K562 (cell line): ENCODE results near the gene UGT1A6. TPM values are rescaled to one million over a fixed set of nuclear protein-coding genes. Genes with fewer than 3 reads are reported as not detected.
A peak's percentile ranks its signal among the peaks of the same experiment; 100 is the strongest.

ENCODE experiments used
- ATAC-seq: fragments of 200-7000 bp; cut with Tn5 transposase; 3 replicates; pipeline ENCODE4 v1.9.1; 2020; ENCODE audit warnings: moderate library complexity
- BruUV-seq: library from RNA; stranded (reverse); fragments of 400-500 nt; replicated peaks from 2 replicates; lab custom pipeline; 2021; lab: Mats Ljungman, UMichigan
- CTCF ChIA-PET: fragments of 300-600 bp; formaldehyde crosslinking; extraction: SDS; loops from one replicate; lab custom pipeline; 2021; ENCODE audit warnings: low intra/inter-chr PET ratio; lab: Yijun Ruan, JAX
- POLR2A ChIA-PET: fragments of 300-600, 350-650 bp; sonication (Branson Sonifier 250); formaldehyde crosslinking; extraction: SDS; loops from one replicate; lab custom pipeline; 2021; ENCODE audit warnings: antibody characterized with exemption, inconsistent platforms; lab: Yijun Ruan, JAX
- DNase-seq, 4 experiments: peaks; one replicate each; pipeline versions ENCODE4 v3.0.0 to v3.0.0-alpha.2; 2011 to 2018; ENCODE audit warnings: low spot score in 3 of 4, mixed read lengths in 3 of 4; ENCODE audit errors: extremely low read depth in 1 of 4
- FAIRE-seq: peaks from 2 replicates; lab custom pipeline; 2011; peaks lifted over from hg19 to GRCh38; lab: Jason Lieb, UNC
- H2AFZ ChIP-seq: 2 replicates; pipeline ENCODE4 v1.6.0; 2011; ENCODE audit warnings: low read depth, low read length, control low read depth, inconsistent platforms
- H3K27ac ChIP-seq: fragments of 200-600 bp; 3 replicates; pipeline ENCODE4 v1.8.0; 2011; ENCODE audit warnings: low read depth, mild to moderate bottlenecking, control low read depth, inconsistent platforms, low read length, moderate library complexity, mixed read lengths; ENCODE audit errors: extremely low read depth
- H3K27me3 ChIP-seq, 2 experiments: fragments of 300-600 bp in 1 of 2; 2 replicates in 1 of 2; 3 replicates in 1 of 2; pipeline versions ENCODE4 v1.6.0 to v1.8.0; 2011; ENCODE audit warnings: inconsistent platforms in 2 of 2, low read length in 2 of 2, mild to moderate bottlenecking in 1 of 2, mixed read lengths in 1 of 2, moderate library complexity in 1 of 2; ENCODE audit not compliant: control insufficient read depth in 2 of 2, insufficient read depth in 2 of 2
- H3K36me3 ChIP-seq: fragments of 300-600 bp; 3 replicates; pipeline ENCODE4 v1.8.0; 2011; ENCODE audit warnings: mild to moderate bottlenecking, low read length, inconsistent platforms; ENCODE audit not compliant: control insufficient read depth, insufficient read depth
- H3K4me1 ChIP-seq, 2 experiments: fragments of 200-600 bp in 1 of 2; replicated peaks in 1 of 2; 2 replicates in 1 of 2; 3 replicates in 1 of 2; pipeline versions ENCODE4 v1.5.1 to v1.8.0; 2011; ENCODE audit warnings: inconsistent platforms in 2 of 2, low read length in 2 of 2, mild to moderate bottlenecking in 1 of 2, mixed read lengths in 1 of 2, moderate library complexity in 1 of 2; ENCODE audit not compliant: control insufficient read depth in 2 of 2, insufficient read depth in 2 of 2
- H3K4me2 ChIP-seq: 2 replicates; pipeline ENCODE4 v1.6.1; 2011; ENCODE audit warnings: low read length, control low read depth, inconsistent platforms, mixed read lengths; ENCODE audit not compliant: insufficient read depth
- H3K4me3 ChIP-seq: fragments of 200-600 bp; sonication (generic), shearing (Covaris generic); 2 replicates; pipeline ENCODE4 v1.5.1; 2016; ENCODE audit warnings: control low read depth, inconsistent platforms
- H3K79me2 ChIP-seq: fragments of 200-600 bp; 3 replicates; pipeline ENCODE4 v1.8.0; 2011; ENCODE audit warnings: low read length, inconsistent platforms; ENCODE audit not compliant: control insufficient read depth, insufficient read depth
- H3K9ac ChIP-seq, 2 experiments: 2 replicates each; pipeline versions ENCODE4 v1.6.0 to v1.6.1; 2011; ENCODE audit warnings: low read depth in 2 of 2, low read length in 2 of 2, control low read depth in 1 of 2, inconsistent platforms in 1 of 2, mild to moderate bottlenecking in 1 of 2, mixed read lengths in 1 of 2; ENCODE audit not compliant: insufficient read depth in 1 of 2
- H3K9me1 ChIP-seq: one replicate; pipeline ENCODE4 v1.6.0; 2011; ENCODE audit warnings: inconsistent platforms, mild to moderate bottlenecking, low read length, moderate library complexity; ENCODE audit not compliant: control insufficient read depth, insufficient read depth
- H3K9me3 ChIP-seq: replicated peaks from 2 replicates; pipeline ENCODE4 v1.5.1; 2011; ENCODE audit warnings: low read depth, low read length, inconsistent platforms; ENCODE audit not compliant: control insufficient read depth, insufficient read depth
- H4K20me1 ChIP-seq: replicated peaks from 2 replicates; pipeline ENCODE4 v1.6.1; 2011; ENCODE audit warnings: low read length, inconsistent platforms, mixed read lengths; ENCODE audit not compliant: control insufficient read depth, insufficient read depth
- CHD1 ChIP-seq: fragments of 200-600 bp; sonication (generic); IDR thresholded peaks from one replicate; pipeline ENCODE4 v1.6.1; 2012; ENCODE audit warnings: mild to moderate bottlenecking, moderate library complexity, low read length, inconsistent platforms
- POLR2G ChIP-seq: fragments of 200-400 bp; formaldehyde crosslinking; IDR thresholded peaks from 2 replicates; pipeline ENCODE4 v1.6.1; 2017; ENCODE audit warnings: low read depth, mild to moderate bottlenecking, antibody characterized with exemption, low read length, moderate library complexity
- ZNF197 ChIP-seq: fragments of 200-800 bp; sonication (Bioruptor generic); IDR thresholded peaks from 2 replicates; pipeline ENCODE4 v1.6.1; 2016; ENCODE audit warnings: low read depth, missing genetic modification characterization, missing compliant biosample characterization
- WGBS: fragments of 100-300 bp; shearing (Covaris generic); methylation state at CpG from one replicate; pipeline ENCODE4 v1.1.6; 2016; ENCODE audit warnings: low coverage, mixed read lengths; ENCODE audit not compliant: insufficient coverage; ENCODE audit errors: missing lambda C conversion rate; 5-methylcytosine and 5-hydroxymethylcytosine counted together
- in situ Hi-C: fragments of 300-500 bp; cut with MboI; formaldehyde crosslinking; loops from 4 replicates; pipeline ENCODE4 v1.15.0; 2018; ENCODE audit warnings: inconsistent platforms, mixed read lengths
- intact Hi-C: fragments of 100-400 bp; cut with micrococcal nuclease; formaldehyde crosslinking; loops from 2 replicates; pipeline ENCODE4 v1.14.2; 2022
- polyA plus RNA-seq, 8 experiments: library from polyadenylated mRNA; depleted of rRNA in 4 of 8; stranded (reverse) in 5 of 8; unstranded in 3 of 8; fragments of >200 nt; fragmentation: Nextera tagmentation in 2 of 8; fragmentation: Illumina TruSeq in 1 of 8; extraction: Ambion mirVana in 2 of 8; extraction: Trizol in 1 of 8; gene quantifications; 2 replicates each; pipeline versions ENCODE4 v1.2.1 to v1.2.3, GENCODE V29; 2011 to 2014; ENCODE audit warnings: inconsistent platforms in 1 of 8, missing spikeins in 1 of 8
- total RNA-seq, 7 experiments: library from RNA; depleted of rRNA in 6 of 7; stranded (reverse); fragments of >200 nt in 6 of 7; fragmentation: Illumina TruSeq in 2 of 7; extraction: Trizol in 2 of 7; gene quantifications; 2 replicates each; pipeline versions ENCODE4 v1.2.1 to v1.2.3, GENCODE V29; 2011 to 2021; ENCODE audit warnings: low replicate concordance in 1 of 7
- TF ChIP-seq, protein P1 (sequence below): IDR thresholded peaks from 2 replicates; pipeline ENCODE4 v1.6.1; 2011; ENCODE audit not compliant: insufficient read length; ENCODE audit errors: extremely low read depth
- TF ChIP-seq, protein P2 (sequence below): sonication (generic); formaldehyde crosslinking; IDR thresholded peaks from 2 replicates; pipeline ENCODE4 v1.8.1; 2023; ENCODE audit warnings: mild to moderate bottlenecking, missing genetic modification reagents, moderate library complexity
- TF ChIP-seq, protein P3 (sequence below): fragments of 450-650 bp; formaldehyde crosslinking; IDR thresholded peaks from 2 replicates; pipeline ENCODE4 v1.4.0; 2020; ENCODE audit warnings: mild to moderate bottlenecking, mixed read lengths

UGT1A6 gene
- total and polyA plus RNA-seq, 9 of the 15 experiments (the other 6 are each of a cell fraction or from before 2014, with no cell fraction given) = not detected

DNA sequence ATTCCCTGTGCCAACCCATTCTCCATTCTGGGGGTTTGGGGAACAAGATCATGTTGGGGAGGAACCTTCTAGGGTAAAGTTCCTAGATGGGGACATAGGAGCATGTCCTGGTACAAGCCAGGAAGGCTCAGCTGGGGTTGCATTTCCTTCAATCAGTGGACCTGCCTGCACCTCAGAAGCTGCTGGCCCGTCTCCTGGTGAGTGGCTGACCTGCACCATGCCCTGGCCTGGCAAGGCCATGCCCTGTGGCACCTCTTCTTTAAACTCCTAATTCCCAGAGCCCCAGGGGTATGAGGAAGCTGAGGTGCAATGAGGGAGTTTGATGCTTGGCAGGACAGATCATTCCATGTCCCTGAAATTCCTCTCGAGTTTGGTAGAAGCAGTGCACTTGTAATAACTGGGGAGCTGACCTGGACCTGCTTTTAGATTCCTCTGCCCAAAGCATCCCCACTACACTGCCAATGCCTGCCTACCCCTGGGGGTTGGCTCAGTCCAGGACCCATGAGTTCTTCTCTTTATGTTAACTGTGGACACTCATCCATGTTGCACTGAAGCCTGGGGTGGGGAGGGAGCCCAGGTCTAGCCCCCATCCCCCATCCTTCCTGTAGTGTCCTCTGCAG lies 110.7 kb downstream of the UGT1A6 start (continued):
- TF ChIP-seq CHD1 = no peak
- no peak for TF ChIP-seq POLR2G
- no peak for TF ChIP-seq ZNF197 (CRISPR knock-in tag)
- TF ChIP-seq, protein P1, sequence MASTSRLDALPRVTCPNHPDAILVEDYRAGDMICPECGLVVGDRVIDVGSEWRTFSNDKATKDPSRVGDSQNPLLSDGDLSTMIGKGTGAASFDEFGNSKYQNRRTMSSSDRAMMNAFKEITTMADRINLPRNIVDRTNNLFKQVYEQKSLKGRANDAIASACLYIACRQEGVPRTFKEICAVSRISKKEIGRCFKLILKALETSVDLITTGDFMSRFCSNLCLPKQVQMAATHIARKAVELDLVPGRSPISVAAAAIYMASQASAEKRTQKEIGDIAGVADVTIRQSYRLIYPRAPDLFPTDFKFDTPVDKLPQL = no peak

DNA sequence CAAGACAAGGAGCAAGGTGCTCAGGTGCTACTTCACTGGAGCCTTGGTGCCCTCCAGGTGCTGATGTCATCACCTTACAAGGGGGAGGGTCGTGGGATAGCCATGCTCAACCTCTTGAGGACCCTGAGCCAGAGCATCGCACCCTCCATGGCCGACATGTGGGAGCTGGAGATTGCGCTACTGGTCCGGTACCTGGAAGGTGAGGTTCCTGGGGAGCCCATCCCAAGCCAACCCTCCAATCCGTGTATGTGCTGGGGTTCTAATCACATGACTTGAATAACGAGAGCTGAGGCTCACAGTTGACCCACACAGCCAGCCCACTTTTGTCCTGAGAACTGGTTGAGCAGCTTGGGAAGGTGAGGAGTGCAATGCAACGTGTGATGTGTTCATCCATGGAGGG lies 111.3 kb downstream of the UGT1A6 start:
- Histone ChIP-seq H3K4me3 (no peak overlapping the region), H3K4me2 (no peak overlapping the region), H3K36me3 (no peaks in the 10 kb centered on the region), H3K79me2 (no peaks in the 10 kb centered on the region), H3K27me3 (peaks cover 0 to 24% of the 10 kb centered on the region in 2 experiments; a peak in 2 of 5 replicates), H3K9me1 (no peaks in the 10 kb centered on the region), H3K4me1 (no peaks in the 10 kb centered on the region; a peak in 1 of 5 replicates), H3K9me3 (no peaks in the 10 kb centered on the region), H3K27ac (no peak overlapping the region), H3K9ac (no peak overlapping the region), H2AFZ (no peak overlapping the region), H4K20me1 (no peaks in the 10 kb centered on the region)
- FAIRE-seq (no peak), ATAC-seq (no peak), DNase-seq (no peak)
- intact Hi-C loops (no loop called here), in situ Hi-C loops (no loop called here)
- ChIA-PET CTCF (no interaction called here), POLR2A (no interaction called here)
- no TSS peak for BruUV-seq
- 0% methylated on average over 8 of the region's 8 CpGs for WGBS
- TF ChIP-seq, protein P2, sequence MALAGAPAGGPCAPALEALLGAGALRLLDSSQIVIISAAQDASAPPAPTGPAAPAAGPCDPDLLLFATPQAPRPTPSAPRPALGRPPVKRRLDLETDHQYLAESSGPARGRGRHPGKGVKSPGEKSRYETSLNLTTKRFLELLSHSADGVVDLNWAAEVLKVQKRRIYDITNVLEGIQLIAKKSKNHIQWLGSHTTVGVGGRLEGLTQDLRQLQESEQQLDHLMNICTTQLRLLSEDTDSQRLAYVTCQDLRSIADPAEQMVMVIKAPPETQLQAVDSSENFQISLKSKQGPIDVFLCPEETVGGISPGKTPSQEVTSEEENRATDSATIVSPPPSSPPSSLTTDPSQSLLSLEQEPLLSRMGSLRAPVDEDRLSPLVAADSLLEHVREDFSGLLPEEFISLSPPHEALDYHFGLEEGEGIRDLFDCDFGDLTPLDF (CRISPR knock-in tag) = no peak
- TF ChIP-seq, protein P3, sequence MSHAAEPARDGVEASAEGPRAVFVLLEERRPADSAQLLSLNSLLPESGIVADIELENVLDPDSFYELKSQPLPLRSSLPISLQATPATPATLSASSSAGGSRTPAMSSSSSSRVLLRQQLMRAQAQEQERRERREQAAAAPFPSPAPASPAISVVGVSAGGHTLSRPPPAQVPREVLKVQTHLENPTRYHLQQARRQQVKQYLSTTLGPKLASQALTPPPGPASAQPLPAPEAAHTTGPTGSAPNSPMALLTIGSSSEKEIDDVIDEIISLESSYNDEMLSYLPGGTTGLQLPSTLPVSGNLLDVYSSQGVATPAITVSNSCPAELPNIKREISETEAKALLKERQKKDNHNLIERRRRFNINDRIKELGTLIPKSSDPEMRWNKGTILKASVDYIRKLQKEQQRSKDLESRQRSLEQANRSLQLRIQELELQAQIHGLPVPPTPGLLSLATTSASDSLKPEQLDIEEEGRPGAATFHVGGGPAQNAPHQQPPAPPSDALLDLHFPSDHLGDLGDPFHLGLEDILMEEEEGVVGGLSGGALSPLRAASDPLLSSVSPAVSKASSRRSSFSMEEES (CRISPR knock-in tag) = 0 out of 2 replicates have a peak, but pooled peaks have one; percentile 7
